Tibial nerve (tissue), 4 donors: ENCODE measurements around the gene SPATA21. TPM values are rescaled to one million over a fixed set of nuclear protein-coding genes. Genes with fewer than 3 reads are reported as not detected.

Experiments used
- DNase-seq, 2 donors: peaks; one replicate each; pipeline ENCODE4 v3.0.0-alpha.2; 2019; ENCODE audit warnings: low spot score in 2 of 2
- H3K27ac ChIP-seq, 4 donors: fragments of 200-600 bp; sonication (generic) in 3 of 4; one replicate each; pipeline ENCODE4 v1.5.1; 2017 to 2019; ENCODE audit warnings: mild to moderate bottlenecking in 1 of 4
- H3K27me3 ChIP-seq, 2 donors: fragments of 200-600 bp; sonication (generic) in 1 of 2; one replicate each; pipeline versions ENCODE4 v1.5.1 to v1.6.0; 2017 to 2019
- H3K36me3 ChIP-seq, 3 donors: fragments of 200-600 bp; sonication (generic); one replicate each; pipeline ENCODE4 v1.5.1; 2018 to 2019
- H3K4me1 ChIP-seq, 4 donors: fragments of 200-600 bp; sonication (generic) in 3 of 4; one replicate each; pipeline ENCODE4 v1.5.1; 2017 to 2019
- H3K4me3 ChIP-seq, 4 donors: fragments of 200-600 bp; sonication (generic) in 3 of 4; one replicate each; pipeline ENCODE4 v1.5.1; 2017 to 2019; ENCODE audit warnings: mild to moderate bottlenecking in 1 of 4, moderate library complexity in 1 of 4
- H3K9me3 ChIP-seq, 4 donors: fragments of 200-600 bp; sonication (generic) in 3 of 4; one replicate each; pipeline ENCODE4 v1.5.1; 2017 to 2019
- EP300 ChIP-seq, 2 donors: sonication (generic); formaldehyde crosslinking; IDR thresholded peaks; one replicate each; pipeline ENCODE4 v1.6.1; 2017; ENCODE audit warnings: antibody characterized with exemption in 2 of 2, mild to moderate bottlenecking in 1 of 2
- POLR2A ChIP-seq, 2 donors: fragments of 450-650 bp; IDR thresholded peaks; one replicate each; pipeline ENCODE4 v1.6.1; 2017; ENCODE audit warnings: antibody characterized with exemption in 2 of 2, mild to moderate bottlenecking in 2 of 2, moderate library complexity in 2 of 2
- WGBS, 2 donors: methylation state at CpG; one replicate each; pipeline ENCODE4 v1.1.5; 2018; 5-methylcytosine and 5-hydroxymethylcytosine counted together
- total RNA-seq, 4 donors: library from RNA; depleted of rRNA; stranded (reverse); fragments of >200 nt; gene quantifications; one replicate each; pipeline ENCODE4 v1.1.0, GENCODE V29; 2016
- TF ChIP-seq, protein P1 (sequence below), 5 experiments: fragments of 200-600 bp in 3 of 5; fragments of 450-650 bp in 2 of 5; sonication (generic) in 3 of 5; IDR thresholded peaks; one replicate each; pipeline ENCODE4 v1.5.1; 2016 to 2019; ENCODE audit warnings: antibody characterized with exemption in 5 of 5, mild to moderate bottlenecking in 3 of 5, moderate library complexity in 2 of 5

Gene SPATA21
- total RNA-seq, 4 donors from 2014 or later: not detected

DNA sequence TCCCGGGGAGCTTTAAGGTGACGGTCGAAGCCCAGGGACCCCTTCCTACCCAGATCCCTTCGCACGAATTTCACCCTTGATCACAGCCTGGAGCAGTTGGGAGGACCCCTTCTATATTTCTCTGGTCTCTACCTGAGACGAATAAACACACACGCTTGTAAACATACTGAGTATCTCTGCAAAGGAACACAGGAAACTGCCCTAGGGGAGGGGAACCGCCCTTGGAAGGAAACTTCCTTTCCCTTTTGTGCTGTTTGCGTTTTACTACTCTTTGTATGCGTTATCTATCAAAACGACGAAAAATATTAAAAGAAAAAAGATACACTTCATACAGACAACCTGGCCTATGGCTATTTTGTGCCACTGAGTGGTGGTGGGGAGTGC is 4.0 kb upstream of the SPATA21 start:
- Histone ChIP-seq H3K9me3 (no peaks in the 10 kb centered on the region), H3K27ac (peak overlapping the region; percentile 76 to 86 (median 82)), H3K4me1 (peaks cover 0 to 48% (median 28%) of the 10 kb centered on the region in 4 donors), H3K36me3 (peaks cover 0 to 31% (median 10%) of the 10 kb centered on the region in 3 donors), H3K27me3 (no peaks in the 10 kb centered on the region), H3K4me3 (peak overlapping the region; percentile 76 to 93 (median 86))
- TF ChIP-seq, protein P1, sequence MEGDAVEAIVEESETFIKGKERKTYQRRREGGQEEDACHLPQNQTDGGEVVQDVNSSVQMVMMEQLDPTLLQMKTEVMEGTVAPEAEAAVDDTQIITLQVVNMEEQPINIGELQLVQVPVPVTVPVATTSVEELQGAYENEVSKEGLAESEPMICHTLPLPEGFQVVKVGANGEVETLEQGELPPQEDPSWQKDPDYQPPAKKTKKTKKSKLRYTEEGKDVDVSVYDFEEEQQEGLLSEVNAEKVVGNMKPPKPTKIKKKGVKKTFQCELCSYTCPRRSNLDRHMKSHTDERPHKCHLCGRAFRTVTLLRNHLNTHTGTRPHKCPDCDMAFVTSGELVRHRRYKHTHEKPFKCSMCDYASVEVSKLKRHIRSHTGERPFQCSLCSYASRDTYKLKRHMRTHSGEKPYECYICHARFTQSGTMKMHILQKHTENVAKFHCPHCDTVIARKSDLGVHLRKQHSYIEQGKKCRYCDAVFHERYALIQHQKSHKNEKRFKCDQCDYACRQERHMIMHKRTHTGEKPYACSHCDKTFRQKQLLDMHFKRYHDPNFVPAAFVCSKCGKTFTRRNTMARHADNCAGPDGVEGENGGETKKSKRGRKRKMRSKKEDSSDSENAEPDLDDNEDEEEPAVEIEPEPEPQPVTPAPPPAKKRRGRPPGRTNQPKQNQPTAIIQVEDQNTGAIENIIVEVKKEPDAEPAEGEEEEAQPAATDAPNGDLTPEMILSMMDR (IDR thresholded peaks at IDR 0.05): no peak
- TF ChIP-seq POLR2A (IDR thresholded peaks at IDR 0.05) (no peak), EP300 (IDR thresholded peaks at IDR 0.05) (no peak)
- 2% methylated on average over 12 of the region's 12 CpGs for WGBS, 2 donors
- no peak for DNase-seq

DNA sequence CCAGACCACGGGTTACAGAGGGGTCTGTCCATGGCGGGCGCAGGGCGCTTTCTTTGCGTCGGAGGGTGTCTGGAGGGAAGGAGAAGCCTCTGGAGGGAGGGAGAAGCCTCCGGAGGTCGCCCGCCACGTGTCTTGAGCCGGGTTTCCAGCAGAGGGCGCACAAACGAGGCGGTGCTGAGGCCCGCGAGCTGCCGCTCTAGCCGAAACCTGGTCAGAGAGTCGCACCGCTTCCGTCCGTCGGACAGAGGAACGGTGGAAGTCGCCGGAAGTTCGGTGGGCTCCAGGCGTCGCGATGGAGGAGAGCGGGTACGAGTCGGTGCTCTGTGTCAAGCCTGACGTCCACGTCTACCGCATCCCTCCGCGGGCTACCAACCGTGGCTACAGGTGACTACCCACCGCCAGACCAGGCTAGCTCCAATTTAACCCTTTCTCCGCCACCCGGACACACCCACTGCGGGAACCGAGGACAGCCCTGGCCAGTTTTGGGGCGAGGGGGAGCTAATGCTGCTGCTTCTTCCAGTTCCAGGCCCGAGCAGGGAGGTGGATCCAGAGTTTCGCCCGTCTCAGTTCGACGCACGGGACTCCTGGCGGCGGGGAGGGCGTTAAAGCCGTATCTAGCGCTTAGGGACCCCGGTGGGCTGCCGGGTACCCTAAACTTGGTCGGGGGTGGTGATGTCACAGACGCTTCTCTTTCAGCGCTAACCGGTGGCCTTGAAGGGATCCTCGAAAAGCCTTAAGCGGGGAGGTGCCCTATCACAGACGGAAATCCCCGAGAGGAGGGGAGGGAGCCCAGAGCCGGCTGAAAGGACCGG is 3.5 kb upstream of the SPATA21 start, which contains the start of gene NECAP2:
TSS of gene NECAP2 (plus strand) at position 255 of the 812 bp plus-strand sequence. CDS start at position 293, 38 bp downstream.
- no peaks in the 10 kb centered on the region for H3K27me3 ChIP-seq
- H3K4me3 ChIP-seq: peak within 1 kb of the TSS; percentile 76 to 93 (median 86)
- H3K36me3 ChIP-seq: peaks cover 0 to 25% (median 7%) of the 10 kb centered on the region in 3 donors
- peaks cover 0 to 48% (median 28%) of the 10 kb centered on the region in 4 donors for H3K4me1 ChIP-seq
- 0% methylated on average over 34 to 54 of the region's 68 CpGs for WGBS, 2 donors
- no peaks in the 10 kb centered on the region for H3K9me3 ChIP-seq
- peak in 1 of 2 donors; percentile 30 for TF ChIP-seq POLR2A (IDR thresholded peaks at IDR 0.05)
- peak; percentile 61 to 85 for TF ChIP-seq EP300 (IDR thresholded peaks at IDR 0.05)
- TF ChIP-seq, protein P1 (IDR thresholded peaks at IDR 0.05): peak; percentile 88 to 95 (median 90)
- peak within 1 kb of the TSS; percentile 76 to 86 (median 82) for H3K27ac ChIP-seq
- peak; percentile 75 to 89 for DNase-seq

DNA sequence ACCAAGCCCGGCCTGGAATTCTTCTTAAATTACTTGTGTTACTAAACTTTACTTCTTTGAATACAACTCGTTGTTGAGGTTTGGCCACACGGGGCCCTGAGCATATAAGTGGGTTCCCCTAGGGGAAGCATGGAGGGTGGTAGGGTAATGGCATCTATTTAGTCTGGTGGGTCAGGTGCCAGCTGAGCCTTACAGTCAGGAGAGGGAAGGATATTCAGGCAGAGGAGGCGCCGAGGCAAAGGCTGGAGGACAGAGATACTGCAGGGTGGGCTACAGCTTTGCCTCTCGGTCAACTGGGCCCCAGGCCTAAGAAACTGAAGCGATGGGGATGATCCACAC is 2.9 kb upstream of the SPATA21 start:
- peak overlapping the region; percentile 76 to 86 (median 82) for H3K27ac ChIP-seq
- WGBS, 2 donors: 34 to 39% methylated on average over 7 of the region's 7 CpGs
- TF ChIP-seq, protein P1 (IDR thresholded peaks at IDR 0.05): no peak
- no peak for TF ChIP-seq POLR2A (IDR thresholded peaks at IDR 0.05)
- no peak for TF ChIP-seq EP300 (IDR thresholded peaks at IDR 0.05)
- H3K4me1 ChIP-seq: peaks cover 0 to 46% (median 28%) of the 10 kb centered on the region in 4 donors
- no peaks in the 10 kb centered on the region for H3K27me3 ChIP-seq
- peak overlapping the region; percentile 76 to 93 (median 86) for H3K4me3 ChIP-seq
- no peak for DNase-seq
- H3K9me3 ChIP-seq: no peaks in the 10 kb centered on the region
- H3K36me3 ChIP-seq: peaks cover 0 to 19% (median 1%) of the 10 kb centered on the region in 3 donors

DNA sequence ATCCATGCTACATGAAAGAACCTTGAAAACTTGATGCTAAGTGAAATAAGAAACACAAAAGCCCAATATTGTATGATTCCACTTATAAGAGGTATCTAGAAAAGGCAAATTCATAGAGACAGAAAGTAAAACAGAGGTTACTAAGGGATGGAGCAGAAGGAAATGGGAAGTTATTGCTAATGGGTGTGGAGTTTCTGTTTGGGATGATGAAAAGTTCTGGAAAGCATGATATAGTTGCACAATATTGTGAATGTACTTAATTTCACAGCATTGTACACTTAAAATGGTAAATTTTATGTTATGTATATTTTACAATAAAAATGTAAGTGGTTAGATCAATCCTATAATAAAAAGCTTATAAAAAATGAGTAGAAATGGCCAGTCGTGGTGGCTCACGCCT is 1.7 kb upstream of the SPATA21 start:
- no peak overlapping the region for H3K27ac ChIP-seq

More for the DNA sequence above, 1.7 kb upstream of the SPATA21 start:
- Histone ChIP-seq H3K27me3 (no peaks in the 10 kb centered on the region), H3K9me3 (no peaks in the 10 kb centered on the region), H3K4me1 (peaks cover 0 to 35% (median 27%) of the 10 kb centered on the region in 4 donors), H3K4me3 (no peak overlapping the region), H3K36me3 (peaks cover 0 to 7% (median 0%) of the 10 kb centered on the region in 3 donors)
- TF ChIP-seq, protein P1 (IDR thresholded peaks at IDR 0.05): no peak
- TF ChIP-seq EP300 (IDR thresholded peaks at IDR 0.05) (no peak), POLR2A (IDR thresholded peaks at IDR 0.05) (no peak)
- 75 to 78% methylated on average over 2 of the region's 2 CpGs for WGBS, 2 donors
- no peak for DNase-seq
